ENCODE results near the gene PDGFD. TPM values are rescaled to one million over a fixed set of nuclear protein-coding genes. Genes with fewer than 3 reads are reported as not detected.

The PDGFD gene
- total and polyA plus RNA-seq, 2 donors (not counting 1 experiment from before 2014, with no cell fraction given), result 0.07 to 0.71 TPM

DNA sequence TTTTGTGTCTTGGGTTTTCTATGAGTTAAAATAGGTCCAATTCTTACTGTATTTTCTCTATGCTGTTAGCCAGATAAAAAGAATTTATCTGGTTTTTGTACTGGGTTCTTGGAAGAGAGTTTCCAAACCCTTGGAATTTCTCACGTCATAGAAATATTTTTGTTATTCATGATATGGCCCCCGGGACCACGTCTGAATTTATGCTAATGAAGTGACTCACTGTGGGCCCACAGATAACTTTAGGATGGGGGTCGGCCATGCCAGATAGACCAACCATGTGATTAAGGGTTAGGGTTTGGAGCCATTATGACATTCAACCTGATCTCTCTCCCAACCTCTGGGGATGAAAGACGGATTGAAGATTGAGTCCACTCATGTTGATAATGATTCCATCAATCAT, 163.1 kb downstream of the PDGFD start:
- H3K36me3 ChIP-seq (replicated peaks in 1 of 2; ENCODE audit: control extremely low read depth in 1 of 2, control insufficient read depth in 1 of 2, extremely low read depth in 1 of 2, insufficient read depth in 2 of 2, low read length in 1 of 2), result no peaks in the 10 kb centered on the region
- POLR2A ChIA-PET, result no interaction called here
- no peaks in the 10 kb centered on the region for H3K27me3 Mint-ChIP-seq
- no peak for TF ChIP-seq EZH2 (IDR thresholded peaks at IDR 0.05; ENCODE audit: borderline replicate concordance, insufficient read depth, low read depth, low read length, poor library complexity, severe bottlenecking)
- TF ChIP-seq, protein P1, sequence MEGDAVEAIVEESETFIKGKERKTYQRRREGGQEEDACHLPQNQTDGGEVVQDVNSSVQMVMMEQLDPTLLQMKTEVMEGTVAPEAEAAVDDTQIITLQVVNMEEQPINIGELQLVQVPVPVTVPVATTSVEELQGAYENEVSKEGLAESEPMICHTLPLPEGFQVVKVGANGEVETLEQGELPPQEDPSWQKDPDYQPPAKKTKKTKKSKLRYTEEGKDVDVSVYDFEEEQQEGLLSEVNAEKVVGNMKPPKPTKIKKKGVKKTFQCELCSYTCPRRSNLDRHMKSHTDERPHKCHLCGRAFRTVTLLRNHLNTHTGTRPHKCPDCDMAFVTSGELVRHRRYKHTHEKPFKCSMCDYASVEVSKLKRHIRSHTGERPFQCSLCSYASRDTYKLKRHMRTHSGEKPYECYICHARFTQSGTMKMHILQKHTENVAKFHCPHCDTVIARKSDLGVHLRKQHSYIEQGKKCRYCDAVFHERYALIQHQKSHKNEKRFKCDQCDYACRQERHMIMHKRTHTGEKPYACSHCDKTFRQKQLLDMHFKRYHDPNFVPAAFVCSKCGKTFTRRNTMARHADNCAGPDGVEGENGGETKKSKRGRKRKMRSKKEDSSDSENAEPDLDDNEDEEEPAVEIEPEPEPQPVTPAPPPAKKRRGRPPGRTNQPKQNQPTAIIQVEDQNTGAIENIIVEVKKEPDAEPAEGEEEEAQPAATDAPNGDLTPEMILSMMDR (IDR thresholded peaks at IDR 0.05), result no peak
- no peaks in the 10 kb centered on the region for H3K27me3 ChIP-seq (replicated peaks in 1 of 4; ENCODE audit: control extremely low read depth in 1 of 4, control insufficient read depth in 3 of 4, insufficient read depth in 4 of 4, low read length in 3 of 4)
- intact Hi-C loops (cut with micrococcal nuclease), result no loop called here
- H4K20me1 ChIP-seq (ENCODE audit: control insufficient read depth, insufficient read depth, low read length, poor library complexity, severe bottlenecking), result no peaks in the 10 kb centered on the region
- CTCF ChIA-PET, result no interaction called here
- H3K9me3 ChIP-seq (ENCODE audit: control extremely low read depth in 1 of 3, control insufficient read depth in 2 of 3, insufficient read depth in 1 of 3, low read length in 2 of 3), result no peaks in the 10 kb centered on the region
- no peak overlapping the region for H3K4me3 ChIP-seq (ENCODE audit: control extremely low read depth in 1 of 5, extremely low read depth in 1 of 5, insufficient read depth in 1 of 5, low read depth in 2 of 5, low read length in 4 of 5)
- H3K4me3 Mint-ChIP-seq, result no peak overlapping the region
- H3K27ac ChIP-seq (ENCODE audit: low read length in 2 of 2), result no peak overlapping the region
- no peak overlapping the region for H3K4me2 ChIP-seq (replicated peaks; ENCODE audit: low read depth, low read length, poor library complexity, severe bottlenecking)
- WGBS (ENCODE audit: insufficient coverage), result 77% methylated on average over 3 of the region's 5 CpGs
- no peak for ATAC-seq (ENCODE audit: low read depth)
- no peaks in the 10 kb centered on the region for H3K4me1 ChIP-seq (ENCODE audit: control insufficient read depth in 2 of 2, insufficient read depth in 2 of 2, low read length in 2 of 2)
- H3K9ac ChIP-seq (ENCODE audit: low read length), result no peak overlapping the region
- DNase-seq, result no peak
- no peak overlapping the region for H2AFZ ChIP-seq (ENCODE audit: insufficient read depth, low read depth, low read length, poor library complexity, severe bottlenecking)
- no peak overlapping the region for H3K27ac Mint-ChIP-seq
- no peaks in the 10 kb centered on the region for H3K79me2 ChIP-seq (ENCODE audit: control insufficient read depth, insufficient read depth, low read length)
- no peaks in the 10 kb centered on the region for H3K4me1 Mint-ChIP-seq
- no peaks in the 10 kb centered on the region for H3K9me3 Mint-ChIP-seq (ENCODE audit: insufficient read depth)

DNA sequence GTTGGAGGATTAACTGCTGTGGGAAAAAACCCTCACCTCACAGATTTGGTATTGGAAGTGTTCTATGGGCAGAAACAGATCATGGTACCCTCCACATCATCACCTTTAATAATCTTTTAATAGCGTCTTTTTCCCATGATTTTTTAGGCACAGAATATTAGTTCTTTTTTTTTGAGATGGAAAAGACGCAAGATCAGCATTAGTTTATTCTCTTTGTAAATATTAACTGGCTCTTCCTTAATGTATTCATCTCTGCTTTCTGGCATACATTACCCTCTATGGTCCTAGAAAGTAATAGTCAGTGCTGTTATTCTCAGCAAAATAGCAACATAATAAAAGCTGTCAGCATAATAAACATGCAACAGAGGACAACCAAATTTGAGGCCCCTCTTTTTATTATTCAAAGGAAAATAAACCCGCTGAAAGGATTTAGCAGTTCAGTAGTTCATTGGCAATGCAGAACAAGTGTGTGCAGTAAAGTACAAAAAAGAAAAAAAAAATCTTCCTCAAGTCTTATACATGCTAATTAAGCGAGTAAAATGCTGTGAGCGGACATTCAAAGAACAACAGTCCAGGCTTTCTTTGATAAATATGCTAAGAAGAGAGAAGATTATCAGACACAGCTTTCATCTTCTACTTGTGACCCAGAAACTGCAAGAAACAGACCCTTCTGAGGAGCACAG, 165.0 kb downstream of the PDGFD start:
- no peaks in the 10 kb centered on the region for H3K27me3 ChIP-seq (replicated peaks in 1 of 4; ENCODE audit: control extremely low read depth in 1 of 4, control insufficient read depth in 3 of 4, insufficient read depth in 4 of 4, low read length in 3 of 4)
- H3K27ac ChIP-seq (ENCODE audit: low read length in 2 of 2), result no peak overlapping the region
- no peak overlapping the region for H3K4me3 ChIP-seq (ENCODE audit: control extremely low read depth in 1 of 5, extremely low read depth in 1 of 5, insufficient read depth in 1 of 5, low read depth in 2 of 5, low read length in 4 of 5)
- no peaks in the 10 kb centered on the region for H3K36me3 ChIP-seq (replicated peaks in 1 of 2; ENCODE audit: control extremely low read depth in 1 of 2, control insufficient read depth in 1 of 2, extremely low read depth in 1 of 2, insufficient read depth in 2 of 2, low read length in 1 of 2)
- no peaks in the 10 kb centered on the region for H3K79me2 ChIP-seq (ENCODE audit: control insufficient read depth, insufficient read depth, low read length)
- Mint-ChIP-seq H3K27me3 (no peaks in the 10 kb centered on the region), H3K4me3 (no peak overlapping the region), H3K9me3 (ENCODE audit: insufficient read depth) (no peaks in the 10 kb centered on the region), H3K4me1 (no peaks in the 10 kb centered on the region), H3K27ac (no peak overlapping the region)
- H4K20me1 ChIP-seq (ENCODE audit: control insufficient read depth, insufficient read depth, low read length, poor library complexity, severe bottlenecking), result no peaks in the 10 kb centered on the region
- DNase-seq (no peak), ATAC-seq (ENCODE audit: low read depth) (no peak)
- no peak for TF ChIP-seq EZH2 (IDR thresholded peaks at IDR 0.05; ENCODE audit: borderline replicate concordance, insufficient read depth, low read depth, low read length, poor library complexity, severe bottlenecking)
- TF ChIP-seq, protein P1 (IDR thresholded peaks at IDR 0.05), result no peak
- 60% methylated on average over 1 of the region's 5 CpGs for WGBS (ENCODE audit: insufficient coverage)
- no peak overlapping the region for H2AFZ ChIP-seq (ENCODE audit: insufficient read depth, low read depth, low read length, poor library complexity, severe bottlenecking)
- no peak overlapping the region for H3K4me2 ChIP-seq (replicated peaks; ENCODE audit: low read depth, low read length, poor library complexity, severe bottlenecking)
- no peaks in the 10 kb centered on the region for H3K4me1 ChIP-seq (ENCODE audit: control insufficient read depth in 2 of 2, insufficient read depth in 2 of 2, low read length in 2 of 2)
- intact Hi-C loops (cut with micrococcal nuclease), result no loop called here
- H3K9me3 ChIP-seq (ENCODE audit: control extremely low read depth in 1 of 3, control insufficient read depth in 2 of 3, insufficient read depth in 1 of 3, low read length in 2 of 3), result no peaks in the 10 kb centered on the region
- CTCF ChIA-PET, result no interaction called here
- POLR2A ChIA-PET, result no interaction called here
- H3K9ac ChIP-seq (ENCODE audit: low read length), result no peak overlapping the region

Data from B cell (primary cell).